GM12878 (cell line): ENCODE data around the gene EXOC3L4.

Experiments used
- BHLHE40 ChIP-seq, 2 experiments: fragments of 450-650 bp in 1 of 2; IDR thresholded peaks; 2 replicates each; pipeline ENCODE4 v1.6.1; 2011 to 2017; ENCODE audit warnings: low read depth in 2 of 2, borderline replicate concordance in 1 of 2, improper control_type of control experiment in 1 of 2, low read length in 1 of 2, mild to moderate bottlenecking in 1 of 2
- GABPA ChIP-seq: IDR thresholded peaks from 2 replicates; pipeline ENCODE4 v1.6.1; 2014; ENCODE audit warnings: antibody characterized with exemption, low read depth, mild to moderate bottlenecking, inconsistent platforms
- IKZF1 ChIP-seq: fragments of 450-650 bp; conservative IDR thresholded peaks from 2 replicates; pipeline ENCODE4 v1.6.1; 2017; ENCODE audit warnings: antibody characterized with exemption, mild to moderate bottlenecking
- POLR2A ChIP-seq: IDR thresholded peaks from 2 replicates; pipeline ENCODE4 v1.6.1; 2011; ENCODE audit warnings: low read depth, mild to moderate bottlenecking, low read length
- RFX5 ChIP-seq: IDR thresholded peaks from 2 replicates; pipeline ENCODE4 v1.6.1; 2011; ENCODE audit warnings: low read depth, low read length, improper control_type of control experiment
- SP1 ChIP-seq: IDR thresholded peaks from one replicate; pipeline ENCODE4 v1.6.1; 2011; ENCODE audit warnings: low read depth, low read length
- TF ChIP-seq, protein P1 (sequence below), 3 experiments: IDR thresholded peaks in 2 of 3; conservative IDR thresholded peaks in 1 of 3; 2 replicates each; pipeline ENCODE4 v1.5.1; 2011; ENCODE audit warnings: low read depth in 3 of 3, low read length in 3 of 3, mild to moderate bottlenecking in 3 of 3, control low read depth in 2 of 3, moderate library complexity in 2 of 3, inconsistent platforms in 1 of 3, mixed read lengths in 1 of 3; ENCODE audit not compliant: control insufficient read depth in 2 of 3, insufficient read depth in 1 of 3; ENCODE audit errors: extremely low read depth in 1 of 3
- TF ChIP-seq, protein P2 (sequence below): IDR thresholded peaks from 2 replicates; pipeline ENCODE4 v1.6.1; 2012; ENCODE audit warnings: mild to moderate bottlenecking, low read depth, low read length
- TF ChIP-seq, protein P3 (sequence below): IDR thresholded peaks from 2 replicates; pipeline ENCODE4 v1.6.1; 2011; ENCODE audit warnings: low read depth, low read length, improper control_type of control experiment, borderline replicate concordance
- TF ChIP-seq, protein P4 (sequence below): IDR thresholded peaks from 2 replicates; pipeline ENCODE4 v1.6.1; 2011; ENCODE audit warnings: borderline replicate concordance, low read depth, mild to moderate bottlenecking, moderate library complexity, low read length; ENCODE audit not compliant: insufficient read depth, poor library complexity, severe bottlenecking

DNA sequence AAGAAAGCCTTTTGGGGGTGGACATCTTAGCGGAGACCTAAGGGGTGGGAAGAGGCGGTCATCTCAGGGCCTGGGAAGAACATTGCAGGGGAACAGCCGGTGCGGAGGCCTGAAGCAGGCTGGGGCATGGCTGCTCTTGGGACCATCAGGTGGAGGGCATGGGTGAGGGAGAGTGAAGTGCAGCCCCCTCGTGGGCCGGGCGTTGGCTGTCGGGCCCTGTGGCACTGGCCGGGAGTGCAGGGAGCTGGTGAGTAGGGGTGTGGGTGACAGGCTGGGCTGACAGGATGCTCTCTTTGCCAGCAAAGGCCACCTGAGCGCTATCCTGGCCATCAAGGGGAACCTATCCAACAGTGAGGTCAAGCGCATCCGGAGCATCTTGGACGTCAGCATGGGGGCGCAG is 40.4 kb downstream of the EXOC3L4 start:
- TF ChIP-seq GABPA (no peak), POLR2A (no peak), RFX5 (no peak), BHLHE40 (IDR thresholded peaks at IDR 0.05; ENCODE audit: borderline replicate concordance in 1 of 2, low read depth in 2 of 2, low read length in 1 of 2) (no peak), IKZF1 (no peak), SP1 (no peak)
- TF ChIP-seq, protein P1, sequence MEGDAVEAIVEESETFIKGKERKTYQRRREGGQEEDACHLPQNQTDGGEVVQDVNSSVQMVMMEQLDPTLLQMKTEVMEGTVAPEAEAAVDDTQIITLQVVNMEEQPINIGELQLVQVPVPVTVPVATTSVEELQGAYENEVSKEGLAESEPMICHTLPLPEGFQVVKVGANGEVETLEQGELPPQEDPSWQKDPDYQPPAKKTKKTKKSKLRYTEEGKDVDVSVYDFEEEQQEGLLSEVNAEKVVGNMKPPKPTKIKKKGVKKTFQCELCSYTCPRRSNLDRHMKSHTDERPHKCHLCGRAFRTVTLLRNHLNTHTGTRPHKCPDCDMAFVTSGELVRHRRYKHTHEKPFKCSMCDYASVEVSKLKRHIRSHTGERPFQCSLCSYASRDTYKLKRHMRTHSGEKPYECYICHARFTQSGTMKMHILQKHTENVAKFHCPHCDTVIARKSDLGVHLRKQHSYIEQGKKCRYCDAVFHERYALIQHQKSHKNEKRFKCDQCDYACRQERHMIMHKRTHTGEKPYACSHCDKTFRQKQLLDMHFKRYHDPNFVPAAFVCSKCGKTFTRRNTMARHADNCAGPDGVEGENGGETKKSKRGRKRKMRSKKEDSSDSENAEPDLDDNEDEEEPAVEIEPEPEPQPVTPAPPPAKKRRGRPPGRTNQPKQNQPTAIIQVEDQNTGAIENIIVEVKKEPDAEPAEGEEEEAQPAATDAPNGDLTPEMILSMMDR (IDR thresholded peaks at IDR 0.05 in 2 of 3, conservative IDR thresholded peaks at IDR 0.05 in 1 of 3; ENCODE audit: control insufficient read depth in 2 of 3, extremely low read depth in 1 of 3, insufficient read depth in 1 of 3, low read depth in 3 of 3, low read length in 3 of 3) = no peak
- TF ChIP-seq, protein P2, sequence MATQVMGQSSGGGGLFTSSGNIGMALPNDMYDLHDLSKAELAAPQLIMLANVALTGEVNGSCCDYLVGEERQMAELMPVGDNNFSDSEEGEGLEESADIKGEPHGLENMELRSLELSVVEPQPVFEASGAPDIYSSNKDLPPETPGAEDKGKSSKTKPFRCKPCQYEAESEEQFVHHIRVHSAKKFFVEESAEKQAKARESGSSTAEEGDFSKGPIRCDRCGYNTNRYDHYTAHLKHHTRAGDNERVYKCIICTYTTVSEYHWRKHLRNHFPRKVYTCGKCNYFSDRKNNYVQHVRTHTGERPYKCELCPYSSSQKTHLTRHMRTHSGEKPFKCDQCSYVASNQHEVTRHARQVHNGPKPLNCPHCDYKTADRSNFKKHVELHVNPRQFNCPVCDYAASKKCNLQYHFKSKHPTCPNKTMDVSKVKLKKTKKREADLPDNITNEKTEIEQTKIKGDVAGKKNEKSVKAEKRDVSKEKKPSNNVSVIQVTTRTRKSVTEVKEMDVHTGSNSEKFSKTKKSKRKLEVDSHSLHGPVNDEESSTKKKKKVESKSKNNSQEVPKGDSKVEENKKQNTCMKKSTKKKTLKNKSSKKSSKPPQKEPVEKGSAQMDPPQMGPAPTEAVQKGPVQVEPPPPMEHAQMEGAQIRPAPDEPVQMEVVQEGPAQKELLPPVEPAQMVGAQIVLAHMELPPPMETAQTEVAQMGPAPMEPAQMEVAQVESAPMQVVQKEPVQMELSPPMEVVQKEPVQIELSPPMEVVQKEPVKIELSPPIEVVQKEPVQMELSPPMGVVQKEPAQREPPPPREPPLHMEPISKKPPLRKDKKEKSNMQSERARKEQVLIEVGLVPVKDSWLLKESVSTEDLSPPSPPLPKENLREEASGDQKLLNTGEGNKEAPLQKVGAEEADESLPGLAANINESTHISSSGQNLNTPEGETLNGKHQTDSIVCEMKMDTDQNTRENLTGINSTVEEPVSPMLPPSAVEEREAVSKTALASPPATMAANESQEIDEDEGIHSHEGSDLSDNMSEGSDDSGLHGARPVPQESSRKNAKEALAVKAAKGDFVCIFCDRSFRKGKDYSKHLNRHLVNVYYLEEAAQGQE = no peak
- TF ChIP-seq, protein P3, sequence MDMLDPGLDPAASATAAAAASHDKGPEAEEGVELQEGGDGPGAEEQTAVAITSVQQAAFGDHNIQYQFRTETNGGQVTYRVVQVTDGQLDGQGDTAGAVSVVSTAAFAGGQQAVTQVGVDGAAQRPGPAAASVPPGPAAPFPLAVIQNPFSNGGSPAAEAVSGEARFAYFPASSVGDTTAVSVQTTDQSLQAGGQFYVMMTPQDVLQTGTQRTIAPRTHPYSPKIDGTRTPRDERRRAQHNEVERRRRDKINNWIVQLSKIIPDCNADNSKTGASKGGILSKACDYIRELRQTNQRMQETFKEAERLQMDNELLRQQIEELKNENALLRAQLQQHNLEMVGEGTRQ = no peak
- TF ChIP-seq, protein P4, sequence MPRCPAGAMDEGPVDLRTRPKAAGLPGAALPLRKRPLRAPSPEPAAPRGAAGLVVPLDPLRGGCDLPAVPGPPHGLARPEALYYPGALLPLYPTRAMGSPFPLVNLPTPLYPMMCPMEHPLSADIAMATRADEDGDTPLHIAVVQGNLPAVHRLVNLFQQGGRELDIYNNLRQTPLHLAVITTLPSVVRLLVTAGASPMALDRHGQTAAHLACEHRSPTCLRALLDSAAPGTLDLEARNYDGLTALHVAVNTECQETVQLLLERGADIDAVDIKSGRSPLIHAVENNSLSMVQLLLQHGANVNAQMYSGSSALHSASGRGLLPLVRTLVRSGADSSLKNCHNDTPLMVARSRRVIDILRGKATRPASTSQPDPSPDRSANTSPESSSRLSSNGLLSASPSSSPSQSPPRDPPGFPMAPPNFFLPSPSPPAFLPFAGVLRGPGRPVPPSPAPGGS = no peak
